GM12873 (cell line): ENCODE data around the gene WDTC1.

Experiments
- CTCF ChIP-seq: IDR thresholded peaks from 2 replicates; pipeline ENCODE4 v1.5.1; 2012; ENCODE audit warnings: low read depth, mild to moderate bottlenecking, moderate library complexity, low read length, control low read depth; ENCODE audit not compliant: insufficient read depth; ENCODE audit errors: missing control alignments

Gene WDTC1

GRCh38 chr1:27307874-27308598, 73.6 kb downstream of the WDTC1 start:
- TF ChIP-seq CTCF, result no peak

- no peak for TF ChIP-seq CTCF
Observed at GRCh38 chr1:27314169-27314568, 79.7 kb downstream of the WDTC1 start.

- TF ChIP-seq CTCF, result no peak
Observed at GRCh38 chr1:27314737-27315136, 80.3 kb downstream of the WDTC1 start.

- no peak for TF ChIP-seq CTCF
Observed at GRCh38 chr1:27316860-27317259, 82.4 kb downstream of the WDTC1 start.

GRCh38 chr1:27318136-27318535, 83.7 kb downstream of the WDTC1 start:
- TF ChIP-seq CTCF, result no peak

- no peak for TF ChIP-seq CTCF
Observed at GRCh38 chr1:27318596-27318995, 84.2 kb downstream of the WDTC1 start.

GRCh38 chr1:27321813-27322568, 87.6 kb downstream of the WDTC1 start, which contains the start of gene TMEM222:
TSS of gene TMEM222 (plus strand) at chr1:27322163. CDS start at chr1:27322198, 35 bp downstream.
- no peak for TF ChIP-seq CTCF
